A673 (cell line): ENCODE measurements around the gene SHROOM3. TPM values are rescaled to one million over a fixed set of nuclear protein-coding genes. Genes with fewer than 3 reads are reported as not detected.
A peak's percentile ranks its signal among the peaks of the same experiment; 100 is the strongest.

Experiments
- BruUV-seq: library from RNA; stranded (reverse); fragments of 400-500 nt; replicated peaks from 2 replicates; lab custom pipeline; 2021; lab: Mats Ljungman, UMichigan
- CTCF ChIA-PET: fragments of 300-600 bp; sonication (Branson Sonifier 250); formaldehyde crosslinking; loops from one replicate; lab custom pipeline; 2022; ENCODE audit warnings: antibody characterized with exemption; lab: Charles Lee
- POLR2A ChIA-PET: fragments of 300-600 bp; sonication (Branson Sonifier 250); formaldehyde crosslinking; loops from one replicate; lab custom pipeline; 2022; ENCODE audit warnings: antibody characterized with exemption; ENCODE audit not compliant: low non-redundant PET; lab: Charles Lee
- DNase-seq: peaks from one replicate; pipeline ENCODE4 v3.0.0-alpha.2; 2015; ENCODE audit warnings: low spot score
- H3K27ac ChIP-seq: fragments of 200-600 bp; sonication (generic); 2 replicates; pipeline ENCODE4 v1.5.1; 2016; ENCODE audit warnings: mixed run types, low read depth, mild to moderate bottlenecking, mixed read lengths, antibody characterized with exemption, low read length; ENCODE audit not compliant: poor library complexity, severe bottlenecking
- H3K27me3 ChIP-seq: fragments of 200-600 bp; sonication (generic); replicated peaks from 2 replicates; pipeline ENCODE4 v1.6.1; 2017; ENCODE audit warnings: mixed run types, low read depth, mild to moderate bottlenecking, mixed read lengths, antibody characterized with exemption, low read length; ENCODE audit not compliant: insufficient read depth, poor library complexity
- H3K36me3 ChIP-seq: fragments of 200-600 bp; sonication (generic); 2 replicates; pipeline ENCODE4 v1.6.1; 2016; ENCODE audit warnings: mixed run types, mild to moderate bottlenecking, mixed read lengths, antibody characterized with exemption, low read length; ENCODE audit not compliant: insufficient read depth, poor library complexity, severe bottlenecking
- H3K4me1 ChIP-seq: fragments of 200-600 bp; sonication (generic); 2 replicates; pipeline ENCODE4 v1.6.1; 2017; ENCODE audit warnings: mixed run types, mild to moderate bottlenecking, mixed read lengths, antibody characterized with exemption, low read length; ENCODE audit not compliant: insufficient read depth, poor library complexity, severe bottlenecking
- H3K4me3 ChIP-seq: fragments of 200-600 bp; sonication (generic); 2 replicates; pipeline ENCODE4 v1.5.1; 2016; ENCODE audit warnings: low read depth, mixed run types, mild to moderate bottlenecking, mixed read lengths, low read length; ENCODE audit not compliant: poor library complexity, severe bottlenecking
- H3K9me3 ChIP-seq: fragments of 200-600 bp; sonication (generic); 2 replicates; pipeline ENCODE4 v1.6.1; 2016; ENCODE audit warnings: mixed run types, low read depth, mild to moderate bottlenecking, mixed read lengths, antibody characterized with exemption, low read length; ENCODE audit not compliant: poor library complexity, severe bottlenecking
- CTCF ChIP-seq: fragments of 300-800, 200-600 bp; sonication (generic); conservative IDR thresholded peaks from 2 replicates; pipeline ENCODE4 v1.5.1; 2017; ENCODE audit warnings: low read depth, mild to moderate bottlenecking, antibody characterized with exemption, low read length, moderate library complexity, mixed read lengths
- EZH2 ChIP-seq: fragments of 200-600 bp; sonication (generic); IDR thresholded peaks from 2 replicates; pipeline ENCODE4 v1.6.1; 2017; ENCODE audit warnings: borderline replicate concordance, low read depth, mild to moderate bottlenecking, mixed read lengths, antibody characterized with exemption, low read length; ENCODE audit not compliant: poor library complexity, severe bottlenecking
- intact Hi-C: fragments of 100-400 bp; cut with micrococcal nuclease; formaldehyde crosslinking; loops from one replicate; pipeline ENCODE4 v1.10.0; 2022; ENCODE audit not compliant: unreplicated experiment
- total RNA-seq: library from RNA; stranded (reverse); gene quantifications from 2 replicates; pipeline ENCODE4 v1.2.3, GENCODE V29; 2021

SHROOM3 gene
- total RNA-seq, 1 experiment from 2014 or later: 9.3 TPM

- Histone ChIP-seq H3K27me3 (no peaks in the 10 kb centered on the region), H3K9me3 (no peaks in the 10 kb centered on the region), H3K36me3 (no peaks in the 10 kb centered on the region), H3K27ac (peak overlapping the region; percentile 29), H3K4me1 (peaks cover 18% of the 10 kb centered on the region), H3K4me3 (no peak overlapping the region)
- intact Hi-C loops: no loop called here
- no peak for DNase-seq
- POLR2A ChIA-PET: no interaction called here
- CTCF ChIA-PET: no interaction called here
- TF ChIP-seq EZH2 (no peak), CTCF (no peak)
- BruUV-seq: no TSS peak
Measured at GRCh38 chr4:76723373-76723772, 288.3 kb downstream of the SHROOM3 start.

- TF ChIP-seq CTCF: no peak
- TF ChIP-seq EZH2: no peak
- Histone ChIP-seq H3K36me3 (no peaks in the 10 kb centered on the region), H3K4me1 (peaks cover 18% of the 10 kb centered on the region), H3K4me3 (no peak overlapping the region), H3K27ac (peak overlapping the region; percentile 29), H3K27me3 (no peaks in the 10 kb centered on the region), H3K9me3 (no peaks in the 10 kb centered on the region)
- BruUV-seq: no TSS peak
- POLR2A ChIA-PET: no interaction called here
- CTCF ChIA-PET: no interaction called here
- intact Hi-C loops: no loop called here
- peak; percentile 59 for DNase-seq
Measured at GRCh38 chr4:76723924-76724323, 288.9 kb downstream of the SHROOM3 start.

- no peaks in the 10 kb centered on the region for H3K27me3 ChIP-seq
- ChIA-PET CTCF (no interaction called here), POLR2A (no interaction called here)
- H3K4me1 ChIP-seq: peaks cover 18% of the 10 kb centered on the region
- no peaks in the 10 kb centered on the region for H3K9me3 ChIP-seq
- no peak for TF ChIP-seq CTCF
- TF ChIP-seq EZH2: no peak
- intact Hi-C loops: no loop called here
- no peak overlapping the region for H3K27ac ChIP-seq
- no peaks in the 10 kb centered on the region for H3K36me3 ChIP-seq
- no TSS peak for BruUV-seq
- no peak for DNase-seq
- H3K4me3 ChIP-seq: no peak overlapping the region
Measured at GRCh38 chr4:76725039-76725438, 290.0 kb downstream of the SHROOM3 start.
